Ishikawa (cell line): ENCODE results near the gene STAG3.

Experiments
- CEBPB ChIP-seq: IDR thresholded peaks from 2 replicates; pipeline ENCODE4 v1.6.1; 2012
- CREB1 ChIP-seq: IDR thresholded peaks from 2 replicates; pipeline ENCODE4 v1.6.1; 2012; ENCODE audit warnings: low read depth
- EGR1 ChIP-seq: IDR thresholded peaks from 2 replicates; pipeline ENCODE4 v1.6.1; 2012
- EP300 ChIP-seq: IDR thresholded peaks from 2 replicates; pipeline ENCODE4 v1.6.1; 2012; ENCODE audit warnings: borderline replicate concordance
- FOXM1 ChIP-seq: IDR thresholded peaks from 2 replicates; pipeline ENCODE4 v1.6.1; 2012; ENCODE audit warnings: low read depth, borderline replicate concordance
- MAX ChIP-seq: IDR thresholded peaks from 2 replicates; pipeline ENCODE4 v1.6.1; 2012
- NFIC ChIP-seq: IDR thresholded peaks from 2 replicates; pipeline ENCODE4 v1.6.1; 2012
- RAD21 ChIP-seq: IDR thresholded peaks from 2 replicates; pipeline ENCODE4 v1.6.1; 2012; ENCODE audit warnings: low read depth
- REST ChIP-seq: IDR thresholded peaks from 2 replicates; pipeline ENCODE4 v1.6.1; 2012; ENCODE audit warnings: low read depth, mild to moderate bottlenecking
- TAF1 ChIP-seq: IDR thresholded peaks from 2 replicates; pipeline ENCODE4 v1.6.1; 2012; ENCODE audit warnings: low read depth, mild to moderate bottlenecking
- TCF12 ChIP-seq: IDR thresholded peaks from 2 replicates; pipeline ENCODE4 v1.6.1; 2012; ENCODE audit warnings: low read depth
- TEAD4 ChIP-seq: IDR thresholded peaks from 2 replicates; pipeline ENCODE4 v1.6.1; 2012
- YY1 ChIP-seq: IDR thresholded peaks from 2 replicates; pipeline ENCODE4 v1.6.1; 2012; ENCODE audit warnings: low read depth
- ZBTB7A ChIP-seq: IDR thresholded peaks from 2 replicates; pipeline ENCODE4 v1.6.1; 2012; ENCODE audit warnings: low read depth
- TF ChIP-seq, protein P1 (sequence below): IDR thresholded peaks from 2 replicates; pipeline ENCODE4 v1.6.1; 2012

STAG3 gene

GRCh38 chr7:100204454-100204853, 26.7 kb downstream of the STAG3 start:
- TF ChIP-seq EGR1 (no peak), MAX (no peak), EP300 (no peak), TEAD4 (no peak), RAD21 (no peak)

DNA sequence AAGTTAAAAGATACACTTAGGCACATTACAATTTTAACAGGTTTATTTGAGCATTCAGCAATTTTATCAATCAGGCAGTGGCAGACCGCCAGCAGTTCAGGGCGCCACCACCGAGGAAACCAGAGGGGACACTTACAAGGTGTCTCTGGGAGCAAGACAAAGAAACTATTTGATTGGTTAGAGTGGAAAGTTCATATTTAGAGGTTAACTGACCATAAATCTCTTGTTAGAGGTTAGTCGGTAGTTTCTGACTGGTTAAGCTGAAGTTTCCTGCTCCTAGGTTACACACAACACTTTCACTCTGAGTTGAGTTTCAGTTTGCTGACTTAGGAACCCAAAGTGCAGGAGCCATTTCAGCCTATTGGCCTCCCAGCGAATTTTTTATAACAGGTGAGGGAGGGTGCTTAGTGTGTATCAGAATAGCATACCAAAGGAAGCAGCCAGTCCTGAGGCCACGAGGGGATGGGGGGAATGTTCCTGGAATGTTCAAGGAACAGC, 31.2 kb downstream of the STAG3 start:
- no peak for TF ChIP-seq YY1
- TF ChIP-seq TAF1: no peak
- no peak for TF ChIP-seq EP300
- TF ChIP-seq RAD21: no peak
- no peak for TF ChIP-seq CREB1
- TF ChIP-seq TCF12: no peak
- TF ChIP-seq FOXM1: no peak
- no peak for TF ChIP-seq EGR1
- TF ChIP-seq NFIC: no peak
- no peak for TF ChIP-seq TEAD4
- TF ChIP-seq REST: no peak
- TF ChIP-seq MAX: no peak
- TF ChIP-seq CEBPB: no peak
- TF ChIP-seq, protein P1, sequence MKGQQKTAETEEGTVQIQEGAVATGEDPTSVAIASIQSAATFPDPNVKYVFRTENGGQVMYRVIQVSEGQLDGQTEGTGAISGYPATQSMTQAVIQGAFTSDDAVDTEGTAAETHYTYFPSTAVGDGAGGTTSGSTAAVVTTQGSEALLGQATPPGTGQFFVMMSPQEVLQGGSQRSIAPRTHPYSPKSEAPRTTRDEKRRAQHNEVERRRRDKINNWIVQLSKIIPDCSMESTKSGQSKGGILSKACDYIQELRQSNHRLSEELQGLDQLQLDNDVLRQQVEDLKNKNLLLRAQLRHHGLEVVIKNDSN: no peak
- no peak for TF ChIP-seq ZBTB7A

DNA sequence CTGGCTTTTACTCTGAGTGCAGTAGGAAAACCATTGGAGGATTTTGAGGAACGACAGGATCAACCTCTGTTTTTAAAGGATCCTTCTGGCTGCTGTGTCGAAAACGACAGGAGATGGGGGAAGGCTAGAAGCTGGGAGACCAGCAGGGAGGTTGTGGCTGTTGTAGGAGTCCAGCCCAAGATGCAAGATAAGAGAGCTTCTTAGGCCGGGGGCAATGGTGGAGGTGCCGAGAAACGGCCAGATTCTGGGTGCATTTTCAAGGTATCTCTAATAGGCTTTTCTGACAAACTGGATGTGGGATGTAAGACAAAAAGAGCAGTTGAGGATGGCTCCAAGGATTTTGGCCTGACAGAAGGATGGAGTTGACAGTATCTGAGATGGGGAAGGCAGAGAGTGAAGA, 31.8 kb downstream of the STAG3 start:
- TF ChIP-seq TCF12: no peak

DNA sequence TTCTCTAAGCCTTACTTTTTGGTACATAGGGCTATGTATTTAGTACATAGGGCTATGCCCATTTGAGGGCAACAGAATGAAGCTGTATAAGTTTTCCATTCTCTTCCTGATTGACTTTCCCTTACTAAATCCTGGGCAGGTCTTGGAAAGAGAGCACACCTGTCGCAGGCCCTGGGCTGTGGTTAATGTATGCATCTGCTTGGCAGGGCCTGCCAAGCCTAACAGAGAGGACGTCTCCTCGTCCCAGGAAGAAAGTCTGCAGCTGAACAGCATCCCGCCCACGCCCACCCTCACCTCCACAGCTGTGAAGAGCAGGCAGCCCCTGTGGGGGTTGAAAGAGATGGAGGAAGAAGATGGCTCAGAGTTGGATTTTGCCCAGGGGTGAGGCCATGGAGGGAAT, 33.1 kb downstream of the STAG3 start:
- TF ChIP-seq MAX: no peak
- no peak for TF ChIP-seq EGR1
- no peak for TF ChIP-seq YY1
- TF ChIP-seq TEAD4: no peak
- TF ChIP-seq REST: no peak
- no peak for TF ChIP-seq CEBPB
- TF ChIP-seq EP300: no peak

DNA sequence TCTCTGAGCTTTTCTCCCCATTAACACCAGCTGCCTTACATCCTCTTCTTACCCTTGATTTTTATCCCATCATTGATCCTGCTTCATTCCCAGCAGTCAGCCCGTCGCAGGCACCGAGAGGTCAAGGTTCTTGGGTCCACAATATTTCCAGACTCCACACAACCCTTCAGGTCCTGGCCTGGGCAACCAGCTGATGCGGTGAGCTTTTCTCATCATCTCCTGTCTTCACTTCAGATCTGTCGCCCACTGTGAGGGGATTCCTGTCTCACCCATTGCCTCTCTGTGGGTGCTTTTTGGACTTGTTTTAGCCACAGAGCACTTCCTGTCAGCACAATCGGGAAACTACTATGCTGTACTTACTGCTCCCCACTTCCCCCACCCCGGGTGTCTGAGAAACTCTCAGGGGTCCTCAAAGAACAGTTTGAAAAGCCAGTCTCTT, 33.6 kb downstream of the STAG3 start:
- TF ChIP-seq EP300 (no peak), ZBTB7A (no peak), CEBPB (no peak), CREB1 (no peak), TCF12 (no peak), REST (no peak), TAF1 (no peak), NFIC (no peak), EGR1 (no peak), MAX (no peak), FOXM1 (no peak)
